ENCODE data around the gene PEA15. TPM values are rescaled to one million over a fixed set of nuclear protein-coding genes. Genes with fewer than 3 reads are reported as not detected.

The PEA15 gene
- total RNA-seq, 2 experiments from 2014 or later, result 38.2 to 39.3 TPM

- ChIA-PET POLR2A (no interaction called here), CTCF (interaction anchor here (1.1 to 5.5 kb wide), 4 partner anchors 62 to 190 kb away, joined by 3 to 68 read pairs (median 21); no protein-coding TSS in a partner anchor)
- no peaks in the 10 kb centered on the region for H3K4me1 Mint-ChIP-seq
- H3K36me3 Mint-ChIP-seq (ENCODE audit: low read depth), result no peaks in the 10 kb centered on the region
- no peak within 1 kb of the TSS for H3K4me3 Mint-ChIP-seq
- DNase-seq, result no peak
- H3K27me3 Mint-ChIP-seq, result peaks cover 4% of the 10 kb centered on the region
- H3K9me3 Mint-ChIP-seq, result no peaks in the 10 kb centered on the region
- no peak within 1 kb of the TSS for H3K27ac Mint-ChIP-seq
These were observed 15.2 kb upstream of the PEA15 start, which contains the start of gene CASQ1 for GRCh38 chr1:160189649-160190625. TSS of gene CASQ1 (plus strand) at chr1:160190575. CDS start at chr1:160190752, 177 bp downstream.

DNA sequence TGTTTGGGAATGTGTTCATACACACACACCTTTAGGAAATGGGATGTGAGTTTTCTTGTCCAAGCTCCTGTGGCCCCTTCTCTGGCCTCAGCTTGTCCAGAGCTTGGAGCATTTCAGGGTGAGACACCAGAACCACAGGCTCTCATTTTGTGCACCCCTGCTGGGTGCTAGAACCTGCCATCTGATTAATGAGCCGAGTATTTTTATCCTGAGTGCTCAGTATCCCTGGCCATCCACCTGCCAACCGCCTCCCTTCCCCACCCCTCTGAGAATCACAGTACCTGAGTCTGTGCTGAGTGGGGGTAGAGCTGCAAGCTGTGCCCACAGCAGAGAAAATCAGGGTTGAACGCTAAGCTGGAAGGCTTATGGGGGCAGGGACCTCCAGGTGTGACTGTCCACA lies 13.4 kb upstream of the PEA15 start:
- Mint-ChIP-seq H3K4me1 (no peaks in the 10 kb centered on the region), H3K27ac (no peak overlapping the region), H3K36me3 (ENCODE audit: low read depth) (no peaks in the 10 kb centered on the region), H3K27me3 (peaks cover 4% of the 10 kb centered on the region), H3K4me3 (no peak overlapping the region), H3K9me3 (no peaks in the 10 kb centered on the region)
- no peak for DNase-seq
- ChIA-PET CTCF (interaction anchor here (0.6 to 5.5 kb wide), 4 partner anchors 61 to 99 kb away, joined by 3 to 68 read pairs (median 20); no protein-coding TSS in a partner anchor), POLR2A (interaction anchor here (1.6 kb wide), 1 partner anchor 100 kb away, joined by 8 read pairs; no protein-coding TSS in a partner anchor)

GRCh38 chr1:160192234-160192633 lies 12.9 kb upstream of the PEA15 start:
- no peaks in the 10 kb centered on the region for H3K36me3 Mint-ChIP-seq (ENCODE audit: low read depth)
- no peak overlapping the region for H3K27ac Mint-ChIP-seq
- DNase-seq, result no peak
- peaks cover 4% of the 10 kb centered on the region for H3K27me3 Mint-ChIP-seq
- H3K4me1 Mint-ChIP-seq, result no peaks in the 10 kb centered on the region
- H3K9me3 Mint-ChIP-seq, result no peaks in the 10 kb centered on the region
- POLR2A ChIA-PET, result interaction anchor here (1.6 kb wide), 1 partner anchor 99 kb away, joined by 8 read pairs; no protein-coding TSS in a partner anchor
- H3K4me3 Mint-ChIP-seq, result no peak overlapping the region
- CTCF ChIA-PET, result interaction anchor here (0.6 to 5.5 kb wide), 4 partner anchors 60 to 98 kb away, joined by 3 to 68 read pairs (median 20); no protein-coding TSS in a partner anchor

- H3K4me1 Mint-ChIP-seq, result no peaks in the 10 kb centered on the region
- H3K4me3 Mint-ChIP-seq, result no peak overlapping the region
- peak; percentile 81 for DNase-seq
- ChIA-PET POLR2A (interaction anchor here (0.6 to 1.6 kb wide), 2 partner anchors 59 to 98 kb away, joined by 3 to 8 read pairs; no protein-coding TSS in a partner anchor), CTCF (interaction anchor here (0.6 to 5.5 kb wide), 11 partner anchors 8 to 186 kb away, joined by 3 to 68 read pairs (median 5); partner anchors contain the start of gene PEX19)
- H3K9me3 Mint-ChIP-seq, result no peaks in the 10 kb centered on the region
- no peaks in the 10 kb centered on the region for H3K36me3 Mint-ChIP-seq (ENCODE audit: low read depth)
- peaks cover 2% of the 10 kb centered on the region for H3K27me3 Mint-ChIP-seq
- H3K27ac Mint-ChIP-seq, result no peak overlapping the region
These were observed 11.9 kb upstream of the PEA15 start for GRCh38 chr1:160193091-160193819.

- Mint-ChIP-seq H3K27ac (no peak overlapping the region), H3K27me3 (peaks cover 2% of the 10 kb centered on the region), H3K36me3 (ENCODE audit: low read depth) (no peaks in the 10 kb centered on the region), H3K4me1 (no peaks in the 10 kb centered on the region), H3K4me3 (no peak overlapping the region), H3K9me3 (no peaks in the 10 kb centered on the region)
- no peak for DNase-seq
- ChIA-PET CTCF (interaction anchor here (0.6 to 5.5 kb wide), 12 partner anchors 7 to 185 kb away, joined by 3 to 68 read pairs (median 5); partner anchors contain the start of gene PEX19), POLR2A (interaction anchor here (0.6 kb wide), 1 partner anchor 58 kb away, joined by 3 read pairs; no protein-coding TSS in a partner anchor)
These were observed 11.1 kb upstream of the PEA15 start for GRCh38 chr1:160193832-160194736.

DNA sequence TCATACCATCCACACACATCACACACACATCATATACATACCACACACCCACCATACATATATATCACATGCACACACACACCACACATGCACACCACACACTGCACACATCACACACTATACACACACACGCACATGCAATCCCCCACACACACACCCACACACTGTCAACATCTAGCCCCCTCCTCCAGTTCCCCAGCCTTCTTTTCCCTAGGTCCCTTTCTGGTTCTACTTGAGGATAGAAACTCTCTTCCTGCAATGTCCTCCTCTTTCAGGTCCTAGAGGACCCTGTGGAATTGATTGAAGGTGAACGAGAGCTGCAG lies 10.5 kb upstream of the PEA15 start:
- ChIA-PET CTCF (interaction anchor here (1.3 to 3.8 kb wide), 3 partner anchors 25 to 97 kb away, joined by 3 to 17 read pairs (median 6); no protein-coding TSS in a partner anchor), POLR2A (no interaction called here)
- H3K27me3 Mint-ChIP-seq, result no peaks in the 10 kb centered on the region
- no peaks in the 10 kb centered on the region for H3K36me3 Mint-ChIP-seq (ENCODE audit: low read depth)
- H3K4me1 Mint-ChIP-seq, result no peaks in the 10 kb centered on the region
- DNase-seq, result no peak
- H3K4me3 Mint-ChIP-seq, result no peak overlapping the region
- H3K27ac Mint-ChIP-seq, result no peak overlapping the region
- H3K9me3 Mint-ChIP-seq, result no peaks in the 10 kb centered on the region

DNA sequence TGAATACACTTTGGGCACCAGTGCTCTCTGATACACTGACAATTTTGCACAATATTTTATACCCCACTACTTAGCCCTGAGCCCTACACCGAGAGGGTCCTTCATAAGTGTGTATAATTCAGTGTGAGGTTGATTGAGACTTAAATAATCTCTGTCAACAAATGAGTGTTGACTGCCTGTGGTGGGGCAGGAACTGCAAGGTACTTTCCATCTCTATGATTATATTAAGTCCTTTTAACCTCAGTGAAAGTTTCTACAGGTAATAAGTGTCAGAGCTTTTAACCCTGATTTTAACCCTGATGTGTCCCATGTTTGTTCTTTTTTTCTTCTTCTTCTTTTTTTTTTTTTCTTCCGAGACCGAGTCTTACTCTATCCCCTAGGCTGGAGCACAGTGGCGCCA lies 9.0 kb upstream of the PEA15 start:
- ChIA-PET CTCF (interaction anchor here (2.0 to 3.8 kb wide), 2 partner anchors 56 to 96 kb away, joined by 6 to 17 read pairs; no protein-coding TSS in a partner anchor), POLR2A (interaction anchor here (1.1 kb wide), 1 partner anchor 67 kb away, joined by 3 read pairs; no protein-coding TSS in a partner anchor)
- Mint-ChIP-seq H3K9me3 (no peaks in the 10 kb centered on the region), H3K27me3 (no peaks in the 10 kb centered on the region), H3K4me1 (no peaks in the 10 kb centered on the region), H3K27ac (no peak overlapping the region), H3K36me3 (ENCODE audit: low read depth) (no peaks in the 10 kb centered on the region), H3K4me3 (no peak overlapping the region)
- no peak for DNase-seq

- Mint-ChIP-seq H3K4me3 (no peak overlapping the region), H3K27ac (no peak overlapping the region), H3K4me1 (no peaks in the 10 kb centered on the region), H3K36me3 (ENCODE audit: low read depth) (no peaks in the 10 kb centered on the region), H3K27me3 (no peaks in the 10 kb centered on the region), H3K9me3 (no peaks in the 10 kb centered on the region)
- POLR2A ChIA-PET, result no interaction called here
- no peak for DNase-seq
- CTCF ChIA-PET, result interaction anchor here (3.8 kb wide), 1 partner anchor 95 kb away, joined by 17 read pairs; no protein-coding TSS in a partner anchor
These were observed 8.0 kb upstream of the PEA15 start for GRCh38 chr1:160197231-160197630.

GRCh38 chr1:160200786-160201185 lies 4.4 kb upstream of the PEA15 start:
- ChIA-PET CTCF (interaction anchor here (1.5 to 2.0 kb wide), 3 partner anchors 8 to 91 kb away, joined by 5 to 12 read pairs (median 8); no protein-coding TSS in a partner anchor), POLR2A (interaction anchor here (1.8 to 2.9 kb wide), 3 partner anchors 51 to 84 kb away, joined by 6 to 15 read pairs (median 10); partner anchors contain the start of genes DCAF8 and PEX19)
- no peaks in the 10 kb centered on the region for H3K36me3 Mint-ChIP-seq (ENCODE audit: low read depth)
- H3K4me3 Mint-ChIP-seq, result no peak overlapping the region
- H3K27ac Mint-ChIP-seq, result no peak overlapping the region
- peaks cover 12% of the 10 kb centered on the region for H3K4me1 Mint-ChIP-seq
- DNase-seq, result no peak
- no peaks in the 10 kb centered on the region for H3K27me3 Mint-ChIP-seq
- H3K9me3 Mint-ChIP-seq, result no peaks in the 10 kb centered on the region

DNA sequence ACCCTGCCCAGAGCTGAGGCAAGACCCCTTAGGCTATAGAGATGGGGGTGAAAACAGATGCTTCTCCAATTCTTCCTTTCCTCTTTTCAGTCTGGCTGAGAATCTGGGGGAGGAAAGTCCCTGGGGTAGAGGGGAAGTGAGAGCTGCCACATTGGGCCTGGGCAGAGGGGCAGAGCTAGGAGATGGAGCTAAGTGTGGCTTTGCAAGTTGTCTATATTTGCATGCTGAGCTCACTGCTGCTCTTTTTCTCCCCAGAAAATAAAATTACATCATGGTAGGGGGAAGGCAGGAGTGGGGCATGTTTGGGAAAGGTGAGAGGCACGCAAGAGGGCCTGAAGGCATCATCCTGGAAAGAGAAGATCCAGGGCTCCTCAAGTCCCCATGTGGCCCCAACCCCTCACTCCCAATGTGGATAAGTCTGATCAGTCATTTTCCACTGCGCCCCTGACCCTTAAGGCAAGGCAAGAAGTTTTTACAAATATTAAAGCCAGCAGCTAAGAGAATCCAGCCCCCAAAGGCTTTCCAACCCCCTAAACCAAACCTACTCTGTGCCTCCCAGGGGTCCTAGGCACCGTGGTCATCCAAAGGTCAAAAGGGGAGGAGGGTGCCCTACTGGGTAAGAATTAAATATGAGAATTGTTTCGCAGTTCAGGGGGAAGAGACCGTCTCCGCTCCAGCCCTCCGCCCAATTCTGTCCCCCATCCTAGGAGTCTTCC lies 500 bp upstream of the PEA15 start:
- Mint-ChIP-seq H3K9me3 (no peaks in the 10 kb centered on the region), H3K4me1 (peaks cover 39% of the 10 kb centered on the region), H3K27me3 (no peaks in the 10 kb centered on the region), H3K4me3 (peak overlapping the region; percentile 86), H3K36me3 (ENCODE audit: low read depth) (peaks cover 13% of the 10 kb centered on the region), H3K27ac (peak overlapping the region; percentile 55)
- no peak for DNase-seq
- ChIA-PET CTCF (interaction anchor here (1.5 to 2.0 kb wide), 3 partner anchors 47 to 172 kb away, joined by 3 to 8 read pairs (median 6); no protein-coding TSS in a partner anchor), POLR2A (interaction anchor here (1.1 to 4.1 kb wide), 6 partner anchors 9 to 80 kb away, joined by 3 to 27 read pairs (median 6); partner anchors contain the start of genes DCAF8 and PEX19)

- POLR2A ChIA-PET, result interaction anchor here (1.0 to 4.1 kb wide), 6 partner anchors 13 to 109 kb away, joined by 3 to 27 read pairs (median 4); partner anchors contain the start of gene DCAF8
These were observed 829 bp downstream of the PEA15 start for GRCh38 chr1:160206036-160206389.

More at GRCh38 chr1:160206036-160206389, 829 bp downstream of the PEA15 start:
- Mint-ChIP-seq H3K4me3 (peak overlapping the region; percentile 86), H3K27me3 (no peaks in the 10 kb centered on the region), H3K36me3 (ENCODE audit: low read depth) (peaks cover 18% of the 10 kb centered on the region), H3K4me1 (peaks cover 44% of the 10 kb centered on the region), H3K9me3 (no peaks in the 10 kb centered on the region), H3K27ac (peak overlapping the region; percentile 43)
- CTCF ChIA-PET, result interaction anchor here (1.5 kb wide), 1 partner anchor 46 kb away, joined by 6 read pairs; no protein-coding TSS in a partner anchor
- peak; percentile 56 for DNase-seq

Measured in activated CD4-positive, alpha-beta memory T cell treated with anti-CD3 and anti-CD28 coated beads, Interleukin-2, amount 10 ng/mL, durations not matched to agents 7 days and 5 days (primary cell).